Upper lobe of left lung (tissue), 4 donors: ENCODE data around the gene RSRC2.
A peak's percentile ranks its signal among the peaks of the same experiment; 100 is the strongest.

Source experiments
- EP300 ChIP-seq, 4 donors: sonication (generic); formaldehyde crosslinking; IDR thresholded peaks; one replicate each; pipeline ENCODE4 v1.5.1; 2017; ENCODE audit warnings: antibody characterized with exemption in 4 of 4, control low read depth in 2 of 4
- POLR2A ChIP-seq, 4 donors: fragments of 450-650 bp; IDR thresholded peaks; one replicate each; pipeline ENCODE4 v1.5.1; 2016 to 2017; ENCODE audit warnings: antibody characterized with exemption in 4 of 4, mild to moderate bottlenecking in 2 of 4
- POLR2AphosphoS5 ChIP-seq, 2 donors: sonication (generic); formaldehyde crosslinking; IDR thresholded peaks; one replicate each; pipeline ENCODE4 v1.5.1; 2017; ENCODE audit warnings: antibody characterized with exemption in 2 of 2
- TF ChIP-seq, protein P1 (sequence below), 6 experiments: fragments of 450-650 bp in 4 of 6; fragments of 200-600 bp in 2 of 6; sonication (generic) in 2 of 6; IDR thresholded peaks; one replicate each; pipeline ENCODE4 v1.5.1; 2016 to 2019; ENCODE audit warnings: antibody characterized with exemption in 6 of 6

DNA sequence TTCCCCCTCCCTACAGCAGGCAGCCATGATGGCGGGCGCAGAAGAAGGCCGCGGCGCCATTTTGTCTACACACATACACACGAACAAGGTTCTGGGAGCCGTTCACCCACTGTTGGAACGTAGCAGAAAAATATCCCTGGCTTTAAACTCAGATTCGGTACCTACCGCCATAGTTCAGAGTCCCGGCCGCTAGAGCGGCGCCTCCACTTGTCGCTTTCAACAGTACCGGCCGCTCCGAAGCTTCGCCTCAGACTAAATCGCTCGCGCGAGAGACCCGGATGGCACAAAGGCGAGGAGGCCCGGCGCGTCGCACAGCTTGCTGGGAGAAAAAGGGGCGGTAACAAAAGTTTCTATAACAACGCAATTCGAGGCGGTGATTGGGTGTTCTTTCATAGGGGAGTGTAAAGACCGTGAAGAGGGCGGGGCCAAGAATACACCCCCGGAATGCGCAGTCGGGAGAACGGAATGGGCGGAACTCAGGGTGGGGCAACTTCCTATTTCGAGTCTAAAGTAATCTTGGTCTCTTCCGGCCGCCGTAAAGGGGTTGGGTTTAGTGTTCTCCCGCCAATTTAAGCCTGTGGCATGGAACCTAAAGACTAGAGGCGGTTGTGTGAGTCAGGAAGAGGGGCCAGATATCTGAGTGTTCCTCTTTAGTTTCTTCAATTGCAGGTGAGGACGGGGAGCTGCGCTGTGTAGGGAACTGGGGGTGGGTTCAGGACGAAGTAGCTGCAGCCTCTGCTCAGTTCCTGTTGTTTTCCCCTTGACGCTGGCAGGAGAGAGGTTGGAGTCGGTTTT, at the start of gene RSRC2, which contains the start of gene KNTC1:
- TF ChIP-seq POLR2AphosphoS5 (IDR thresholded peaks at IDR 0.05), result peak; percentile 95 to 96
- TF ChIP-seq, protein P1, sequence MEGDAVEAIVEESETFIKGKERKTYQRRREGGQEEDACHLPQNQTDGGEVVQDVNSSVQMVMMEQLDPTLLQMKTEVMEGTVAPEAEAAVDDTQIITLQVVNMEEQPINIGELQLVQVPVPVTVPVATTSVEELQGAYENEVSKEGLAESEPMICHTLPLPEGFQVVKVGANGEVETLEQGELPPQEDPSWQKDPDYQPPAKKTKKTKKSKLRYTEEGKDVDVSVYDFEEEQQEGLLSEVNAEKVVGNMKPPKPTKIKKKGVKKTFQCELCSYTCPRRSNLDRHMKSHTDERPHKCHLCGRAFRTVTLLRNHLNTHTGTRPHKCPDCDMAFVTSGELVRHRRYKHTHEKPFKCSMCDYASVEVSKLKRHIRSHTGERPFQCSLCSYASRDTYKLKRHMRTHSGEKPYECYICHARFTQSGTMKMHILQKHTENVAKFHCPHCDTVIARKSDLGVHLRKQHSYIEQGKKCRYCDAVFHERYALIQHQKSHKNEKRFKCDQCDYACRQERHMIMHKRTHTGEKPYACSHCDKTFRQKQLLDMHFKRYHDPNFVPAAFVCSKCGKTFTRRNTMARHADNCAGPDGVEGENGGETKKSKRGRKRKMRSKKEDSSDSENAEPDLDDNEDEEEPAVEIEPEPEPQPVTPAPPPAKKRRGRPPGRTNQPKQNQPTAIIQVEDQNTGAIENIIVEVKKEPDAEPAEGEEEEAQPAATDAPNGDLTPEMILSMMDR (IDR thresholded peaks at IDR 0.05), result no peak
- peak in 1 of 4 donors; percentile 72 for TF ChIP-seq EP300 (IDR thresholded peaks at IDR 0.05)
- peak; percentile 93 to 99 (median 96) for TF ChIP-seq POLR2A (IDR thresholded peaks at IDR 0.05)
